H1 (cell line): Measurements from ENCODE around the gene ELMO1. TPM values are rescaled to one million over a fixed set of nuclear protein-coding genes. Genes with fewer than 3 reads are reported as not detected.

Experiments used
- CTCF ChIA-PET: fragments of 300-600 bp; sonication (Branson Sonifier 250); formaldehyde crosslinking; loops from one replicate; lab custom pipeline; 2021; ENCODE audit not compliant: partially characterized antibody; lab: Charles Lee
- POLR2A ChIA-PET: fragments of 300-600 bp; sonication (Branson Sonifier 250); formaldehyde crosslinking; loops from one replicate; lab custom pipeline; 2021; ENCODE audit warnings: inconsistent platforms; ENCODE audit not compliant: partially characterized antibody; lab: Charles Lee
- DNase-seq, 2 experiments: peaks; one replicate each; pipeline versions ENCODE4 v3.0.0 to v3.0.0-alpha.2; 2010 to 2022; ENCODE audit warnings: low spot score in 2 of 2, low read depth in 1 of 2, mixed read lengths in 1 of 2
- FAIRE-seq: peaks from 2 replicates; lab custom pipeline; 2011; peaks lifted over from hg19 to GRCh38; lab: Jason Lieb, UNC
- H2AFZ ChIP-seq: 2 replicates; pipeline ENCODE4 v1.8.1; 2012; ENCODE audit warnings: low read length, inconsistent platforms
- H2AK5ac ChIP-seq: 2 replicates; pipeline ENCODE4 v1.6.1; 2013; ENCODE audit warnings: low read depth, low read length
- H2BK120ac ChIP-seq: replicated peaks from 2 replicates; pipeline ENCODE3; 2013; ENCODE audit warnings: low read depth, low read length, inconsistent platforms
- H2BK12ac ChIP-seq: 2 replicates; pipeline ENCODE4 v1.6.1; 2013; ENCODE audit warnings: low read depth, low read length
- H2BK15ac ChIP-seq: 2 replicates; pipeline ENCODE4 v1.6.1; 2013; ENCODE audit warnings: low read length
- H2BK20ac ChIP-seq: 2 replicates; pipeline ENCODE4 v1.6.1; 2013; ENCODE audit warnings: low read length
- H2BK5ac ChIP-seq: 2 replicates; pipeline ENCODE4 v1.6.1; 2013; ENCODE audit warnings: low read depth, low read length
- H3K14ac ChIP-seq: 2 replicates; pipeline ENCODE4 v1.6.1; 2013; ENCODE audit warnings: inconsistent platforms; ENCODE audit not compliant: insufficient read length
- H3K18ac ChIP-seq: 2 replicates; pipeline ENCODE4 v1.6.1; 2013; ENCODE audit warnings: low read length; ENCODE audit errors: extremely low read depth
- H3K23ac ChIP-seq: 2 replicates; pipeline ENCODE4 v1.6.1; 2013; ENCODE audit warnings: inconsistent platforms; ENCODE audit not compliant: insufficient read length
- H3K23me2 ChIP-seq: 2 replicates; pipeline ENCODE4 v1.6.1; 2013; ENCODE audit warnings: low read depth, low read length
- H3K27ac ChIP-seq: 2 replicates; pipeline ENCODE4 v1.6.1; 2011; ENCODE audit warnings: low read depth, low read length, inconsistent platforms
- H3K27me3 ChIP-seq, 4 experiments: replicated peaks in 1 of 4; 1 replicate in 1 of 4; 2 replicates in 3 of 4; pipeline versions ENCODE4 v1.6.1 to v1.8.1; 2011 to 2013; ENCODE audit warnings: low read length in 3 of 4, mild to moderate bottlenecking in 3 of 4, inconsistent platforms in 2 of 4, mixed read lengths in 2 of 4, moderate library complexity in 1 of 4; ENCODE audit not compliant: control insufficient read depth in 3 of 4, insufficient read depth in 3 of 4; ENCODE audit errors: extremely low read depth in 1 of 4
- H3K36me3 ChIP-seq, 4 experiments: 2 replicates each; pipeline versions ENCODE4 v1.6.1 to v1.8.1; 2011 to 2013; ENCODE audit warnings: mild to moderate bottlenecking in 4 of 4, low read length in 3 of 4, moderate library complexity in 2 of 4, control low read depth in 1 of 4, inconsistent platforms in 1 of 4; ENCODE audit not compliant: insufficient read depth in 4 of 4, control insufficient read depth in 2 of 4
- H3K4ac ChIP-seq: replicated peaks from 2 replicates; pipeline ENCODE3; 2013; ENCODE audit warnings: low read length, low read depth, mixed read lengths, inconsistent platforms; ENCODE audit not compliant: insufficient read length
- H3K4me1 ChIP-seq, 4 experiments: replicated peaks in 1 of 4; 1 replicate in 1 of 4; 2 replicates in 3 of 4; pipeline versions ENCODE4 v1.6.1 to v1.8.1; 2011 to 2013; ENCODE audit warnings: low read length in 3 of 4, inconsistent platforms in 2 of 4, mixed read lengths in 1 of 4; ENCODE audit not compliant: insufficient read depth in 4 of 4, control insufficient read depth in 3 of 4
- H3K4me2 ChIP-seq, 2 experiments: 2 replicates each; pipeline versions ENCODE4 v1.6.1 to v1.8.1; 2011 to 2013; ENCODE audit warnings: low read depth in 2 of 2, low read length in 2 of 2, control low read depth in 1 of 2, inconsistent platforms in 1 of 2, mild to moderate bottlenecking in 1 of 2; ENCODE audit not compliant: insufficient read depth in 1 of 2
- H3K4me3 ChIP-seq, 4 experiments: fragments of 200-600, 300-600 bp in 1 of 4; sonication (generic), shearing (Covaris generic), sonication (Bioruptor Twin) in 1 of 4; 2 replicates each; pipeline versions ENCODE4 v1.5.1 to v1.8.1; 2011 to 2016; ENCODE audit warnings: low read length in 4 of 4, low read depth in 3 of 4, control low read depth in 2 of 4, inconsistent platforms in 2 of 4, mild to moderate bottlenecking in 2 of 4, mixed read lengths in 1 of 4, moderate library complexity in 1 of 4; ENCODE audit not compliant: insufficient read depth in 2 of 4; ENCODE audit errors: extremely low read depth in 1 of 4
- H3K56ac ChIP-seq: replicated peaks from 2 replicates; pipeline ENCODE3; 2013; ENCODE audit warnings: low read depth, mild to moderate bottlenecking, mixed read lengths, low read length, inconsistent platforms; ENCODE audit not compliant: insufficient read length
- H3K79me1 ChIP-seq: 2 replicates; pipeline ENCODE4 v1.6.1; 2013; ENCODE audit warnings: low read depth, low read length, control low read depth
- H3K79me2 ChIP-seq, 2 experiments: 2 replicates each; pipeline versions ENCODE4 v1.6.1 to v1.8.1; 2012 to 2013; ENCODE audit warnings: low read length in 2 of 2, mild to moderate bottlenecking in 2 of 2, inconsistent platforms in 1 of 2; ENCODE audit not compliant: insufficient read depth in 2 of 2, control insufficient read depth in 1 of 2
- H3K9ac ChIP-seq, 4 experiments: replicated peaks in 1 of 4; 1 replicate in 1 of 4; 2 replicates in 3 of 4; pipeline versions ENCODE4 v1.6.1 to v1.8.1; 2011 to 2013; ENCODE audit warnings: low read depth in 3 of 4, low read length in 3 of 4, control low read depth in 2 of 4, mild to moderate bottlenecking in 2 of 4, moderate library complexity in 2 of 4, inconsistent platforms in 1 of 4; ENCODE audit errors: extremely low read depth in 1 of 4
- H3K9me3 ChIP-seq, 2 experiments: 2 replicates each; pipeline versions ENCODE4 v1.6.1 to v1.8.1; 2012 to 2013; ENCODE audit warnings: mild to moderate bottlenecking in 2 of 2, moderate library complexity in 2 of 2, control low read depth in 1 of 2, inconsistent platforms in 1 of 2, low read depth in 1 of 2, low read length in 1 of 2, mixed read lengths in 1 of 2; ENCODE audit not compliant: insufficient read depth in 2 of 2
- H4K20me1 ChIP-seq, 2 experiments: replicated peaks in 1 of 2; 2 replicates each; pipeline versions ENCODE3 to v1.8.1; 2011 to 2013; ENCODE audit warnings: inconsistent platforms in 2 of 2, low read length in 2 of 2, mild to moderate bottlenecking in 1 of 2; ENCODE audit not compliant: insufficient read depth in 2 of 2, control insufficient read depth in 1 of 2
- H4K5ac ChIP-seq: 2 replicates; pipeline ENCODE4 v1.6.1; 2013; ENCODE audit warnings: low read length, low read depth, mixed read lengths, inconsistent platforms; ENCODE audit not compliant: insufficient read length
- H4K8ac ChIP-seq: 2 replicates; pipeline ENCODE4 v1.8.0; 2013; ENCODE audit warnings: mild to moderate bottlenecking, moderate library complexity, low read length, inconsistent platforms; ENCODE audit not compliant: insufficient read depth; ENCODE audit errors: extremely low read depth
- H4K91ac ChIP-seq: replicated peaks from 2 replicates; pipeline ENCODE3; 2013; ENCODE audit warnings: low read length, mixed read lengths, inconsistent platforms; ENCODE audit not compliant: insufficient read length
- EP300 ChIP-seq, 2 experiments: IDR thresholded peaks; 1 replicate in 1 of 2; 2 replicates in 1 of 2; pipeline ENCODE4 v1.6.1; 2011 to 2012; ENCODE audit warnings: low read depth in 2 of 2, low read length in 2 of 2, mild to moderate bottlenecking in 2 of 2, borderline replicate concordance in 1 of 2, inconsistent platforms in 1 of 2, moderate library complexity in 1 of 2
- WGBS, 2 experiments: shearing (Covaris generic) in 1 of 2; methylation state at CpG; one replicate each; pipeline versions ENCODE4 v1.1.6 to v1.1.7; 2013 to 2015; ENCODE audit warnings: low lambda C conversion rate in 2 of 2, mixed read lengths in 2 of 2, inconsistent platforms in 1 of 2, low coverage in 1 of 2, missing lambda C conversion rate in 1 of 2; ENCODE audit not compliant: insufficient replicate concordance in 2 of 2, insufficient coverage in 1 of 2, insufficient read length in 1 of 2; ENCODE audit errors: extremely low coverage in 1 of 2, missing lambda C conversion rate in 1 of 2; 5-methylcytosine and 5-hydroxymethylcytosine counted together
- polyA plus RNA-seq, 7 experiments: library from polyadenylated mRNA; depleted of rRNA in 3 of 7; stranded (reverse) in 5 of 7; unstranded in 2 of 7; fragments of >200 nt in 5 of 7; fragments of 200-250 nt in 2 of 7; gene quantifications; 1 replicate in 5 of 7; 2 replicates in 1 of 7; 4 replicates in 1 of 7; pipeline versions ENCODE4 v1.2.1 to v1.2.3, GENCODE V29; 2011 to 2013; ENCODE audit warnings: missing spikeins in 2 of 7, mixed read lengths in 2 of 7
- total RNA-seq: library from RNA; stranded (reverse); fragmentation: NEBNext Ultra II Directional; extraction: Animal tissue kit (Norgen Biotek cat#: 25700); gene quantifications from 2 replicates; pipeline ENCODE4 v1.2.1, GENCODE V29; 2021

Gene ELMO1
- total and polyA plus RNA-seq, 2 of the 8 experiments (the other 6 are each of a cell fraction or from before 2014, with no cell fraction given) = 18.4 to 21.0 TPM

GRCh38 chr7:37320140-37320847 lies 128.4 kb downstream of the ELMO1 start:
- Histone ChIP-seq H2BK15ac (no peak overlapping the region), H3K79me2 (no peaks in the 10 kb centered on the region), H2AFZ (no peak overlapping the region), H4K20me1 (no peaks in the 10 kb centered on the region), H3K23me2 (peaks cover 3% of the 10 kb centered on the region; the same call in 1 of the 2 replicates), H3K56ac (no peak overlapping the region), H3K27me3 (no peaks in the 10 kb centered on the region), H2BK5ac (no peak overlapping the region), H3K27ac (no peak overlapping the region), H2BK120ac (no peak overlapping the region), H3K23ac (no peak overlapping the region), H3K9ac (no peak overlapping the region), H3K4me1 (no peaks in the 10 kb centered on the region), H3K4ac (no peak overlapping the region)
- POLR2A ChIA-PET = no interaction called here
- DNase-seq (no peak), FAIRE-seq (no peak)
- no peak for TF ChIP-seq EP300 (IDR thresholded peaks at IDR 0.05; ENCODE audit: borderline replicate concordance in 1 of 2, low read depth in 2 of 2, low read length in 2 of 2)
- TF ChIP-seq, all 59 proteins: peak for 0
- Histone ChIP-seq H4K8ac (no peak overlapping the region), H3K79me1 (no peaks in the 10 kb centered on the region), H4K5ac (no peak overlapping the region), H4K91ac (no peak overlapping the region), H2BK12ac (no peak overlapping the region), H3K18ac (no peak overlapping the region), H3K4me3 (no peak overlapping the region), H2BK20ac (no peak overlapping the region), H3K9me3 (no peaks in the 10 kb centered on the region), H2AK5ac (no peak overlapping the region), H3K14ac (no peak overlapping the region), H3K4me2 (no peak overlapping the region), H3K36me3 (no peaks in the 10 kb centered on the region)
- WGBS, 2 experiments = 87% methylated on average over 6 of the region's 6 CpGs; no CpG with 5 or more reads in 1 of the 2 experiments
- CTCF ChIA-PET = interaction anchor here (0.6 to 0.9 kb wide), 2 partner anchors 11 to 215 kb away, joined by 3 read pairs; no protein-coding TSS in a partner anchor
